Cortex of kidney (tissue), 1 donor: ENCODE data around the gene GK2.

Source experiments
- DNase-seq: peaks from one replicate; lab custom pipeline; 2025; lab: John Stamatoyannopoulos, UW

Gene GK2

DNA sequence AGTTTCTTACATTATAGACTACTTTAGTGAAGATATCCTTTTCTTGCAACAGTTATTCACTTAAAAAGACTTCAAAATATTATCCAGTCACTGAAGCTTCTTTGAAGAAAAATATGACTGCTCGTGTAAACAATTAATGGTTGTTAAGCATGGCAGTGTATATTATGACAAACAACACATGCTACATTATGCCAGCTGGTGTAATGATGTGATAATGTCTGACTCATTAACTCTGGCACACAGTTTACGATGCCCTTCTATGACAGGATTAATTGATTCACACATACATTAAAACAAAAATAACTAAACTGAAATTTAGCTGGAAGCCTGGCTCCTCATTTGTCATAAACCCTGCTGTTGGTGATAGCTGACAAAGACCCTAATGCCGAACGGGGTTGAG, 22.4 kb downstream of the GK2 start:
- DNase-seq: no peak

DNA sequence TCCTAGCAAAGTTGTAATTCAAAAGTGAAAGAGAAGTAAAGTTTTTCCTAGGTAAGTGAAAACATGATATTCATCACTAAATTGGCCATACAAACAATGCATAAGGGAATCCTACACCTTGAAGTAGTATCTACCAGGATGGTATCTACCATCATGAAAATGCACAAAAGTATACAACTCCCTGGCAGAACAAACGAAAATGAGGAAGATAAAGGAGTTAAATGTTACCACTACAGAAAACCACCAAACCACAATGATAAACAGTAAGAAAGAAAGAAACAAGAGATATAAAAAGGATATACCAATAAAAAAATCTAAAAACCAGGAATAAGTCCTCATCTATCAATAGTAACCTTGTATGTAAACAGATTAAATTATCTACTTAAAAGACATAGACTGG, 26.9 kb downstream of the GK2 start:
- DNase-seq: no peak

DNA sequence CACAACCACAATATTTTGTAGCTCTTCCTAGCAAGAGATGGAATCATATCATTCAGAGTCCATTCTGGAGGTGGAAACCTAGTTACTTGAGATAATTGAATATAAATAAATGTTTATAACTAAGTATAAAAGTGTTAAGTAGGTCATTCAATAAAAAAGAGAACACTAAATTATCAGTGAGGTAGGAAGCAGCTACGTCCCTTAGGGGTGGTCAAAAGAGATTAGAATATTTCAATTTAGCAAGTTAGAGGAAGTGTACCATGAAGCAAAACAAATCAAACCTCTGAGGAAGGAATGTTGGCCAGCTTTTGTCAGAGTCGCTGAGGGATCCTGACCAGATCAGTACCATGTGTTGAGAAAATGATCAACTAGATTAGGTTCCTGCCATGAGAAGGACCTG, 38.0 kb downstream of the GK2 start:
- DNase-seq: no peak

DNA sequence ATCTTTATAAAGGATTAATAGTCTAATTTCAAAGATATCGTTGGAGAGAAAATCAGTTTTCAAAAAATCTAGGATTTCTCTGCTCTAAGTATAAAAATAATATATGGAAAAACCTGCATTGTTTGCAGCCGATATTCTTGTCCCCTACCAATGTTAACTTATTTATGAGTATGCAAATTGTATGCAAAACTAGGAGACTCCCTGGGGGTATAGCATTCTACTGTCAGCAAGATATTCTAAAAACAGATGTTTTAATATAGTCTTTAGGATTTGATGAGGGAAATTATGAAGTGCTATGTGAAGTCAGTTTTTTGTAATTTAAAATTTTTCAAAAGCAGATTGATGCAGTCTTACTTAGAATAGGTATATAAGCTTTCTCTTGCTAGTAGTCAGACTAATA, 40.9 kb downstream of the GK2 start:
- no peak for DNase-seq

DNA sequence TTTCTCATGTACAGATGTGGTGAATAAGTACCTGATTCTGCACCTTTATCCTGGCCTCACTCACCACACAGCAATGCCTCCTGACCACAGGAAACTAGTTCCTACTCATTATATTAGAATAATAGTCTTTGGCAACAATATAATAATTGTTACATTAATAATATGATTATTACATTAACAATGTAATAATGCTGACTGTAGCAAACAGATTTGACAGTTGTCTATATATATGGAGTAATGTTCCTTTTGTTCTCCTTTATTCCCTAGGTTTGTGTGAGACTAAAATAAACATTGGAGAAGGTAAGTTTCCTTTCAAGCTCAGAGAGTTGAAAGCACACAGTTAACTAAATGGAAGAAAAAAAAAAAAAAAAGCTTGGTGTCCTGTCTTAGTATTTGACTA, 41.6 kb downstream of the GK2 start:
- DNase-seq: no peak

DNA sequence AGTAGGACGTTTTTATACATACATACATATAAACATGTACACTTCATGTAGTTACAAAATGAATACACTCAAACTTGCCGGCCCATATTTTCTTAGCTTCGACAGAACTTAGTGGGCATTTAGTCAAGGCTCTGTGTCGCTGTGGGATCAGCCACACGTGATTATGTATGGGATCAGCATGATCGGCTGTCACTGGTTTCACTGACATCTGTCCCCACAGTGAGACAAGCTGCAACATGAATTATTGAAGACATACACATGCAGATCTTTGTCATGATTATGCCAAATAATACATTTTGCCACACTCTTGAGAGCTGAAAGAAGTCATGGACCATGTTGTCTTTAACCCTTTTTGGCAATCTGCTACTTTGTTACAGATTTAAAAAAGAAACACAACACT, 44.0 kb downstream of the GK2 start:
- no peak for DNase-seq

DNA sequence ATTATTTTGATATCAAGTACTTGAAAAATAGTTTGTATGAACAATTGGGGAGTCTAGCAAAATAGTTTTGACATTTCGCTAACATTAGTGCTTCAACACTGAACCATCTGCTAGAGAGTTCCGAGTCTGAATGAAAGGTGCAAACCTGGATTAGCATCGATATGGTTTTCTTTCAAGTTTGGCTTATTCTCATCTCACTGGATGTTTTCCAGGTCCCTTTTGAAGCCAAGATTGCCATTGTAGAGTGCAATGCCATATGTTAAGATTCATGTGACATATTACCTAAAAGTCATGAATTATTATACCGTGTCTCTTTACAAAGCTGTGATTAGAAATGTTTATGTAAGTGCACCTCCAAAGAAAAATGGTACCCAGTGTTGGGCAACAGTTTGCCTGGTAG, 45.4 kb downstream of the GK2 start:
- DNase-seq: no peak

DNA sequence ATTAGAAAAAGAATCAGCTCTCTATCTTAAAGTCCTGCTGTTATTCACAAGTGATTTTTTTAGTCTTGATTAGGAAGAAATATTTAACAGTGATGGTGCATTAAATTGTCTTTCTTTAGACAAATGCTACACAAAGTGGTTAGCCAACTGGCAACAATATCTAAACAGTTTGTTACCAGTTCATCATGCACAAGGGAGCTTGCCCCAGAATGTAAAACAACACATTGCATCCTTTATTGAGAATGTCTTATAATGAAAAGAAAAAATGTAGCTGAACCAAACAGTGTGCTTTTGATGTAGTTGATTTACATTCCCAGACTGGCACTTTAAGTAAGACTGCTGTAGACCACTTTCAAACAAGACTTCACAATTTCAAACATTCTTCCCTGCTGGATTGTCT, 48.0 kb downstream of the GK2 start:
- no peak for DNase-seq

DNA sequence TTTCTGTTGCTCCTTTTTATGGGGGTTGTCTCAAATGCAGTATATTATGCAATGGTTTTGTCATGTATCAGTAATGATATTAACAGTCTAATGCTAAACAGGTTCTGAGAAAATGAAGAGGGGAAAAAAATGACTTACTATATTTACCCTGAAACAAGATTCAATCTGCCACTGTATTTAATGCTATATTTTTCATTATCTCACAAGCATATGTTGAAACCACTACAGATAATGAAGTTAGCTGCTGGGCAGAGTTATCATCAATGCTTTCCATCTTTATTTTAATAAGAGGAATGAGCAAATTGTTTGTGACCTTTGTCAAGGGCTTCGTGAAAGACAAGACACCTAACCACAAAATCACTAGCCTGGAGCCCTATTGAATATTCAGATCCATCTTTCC, 49.6 kb downstream of the GK2 start:
- no peak for DNase-seq

DNA sequence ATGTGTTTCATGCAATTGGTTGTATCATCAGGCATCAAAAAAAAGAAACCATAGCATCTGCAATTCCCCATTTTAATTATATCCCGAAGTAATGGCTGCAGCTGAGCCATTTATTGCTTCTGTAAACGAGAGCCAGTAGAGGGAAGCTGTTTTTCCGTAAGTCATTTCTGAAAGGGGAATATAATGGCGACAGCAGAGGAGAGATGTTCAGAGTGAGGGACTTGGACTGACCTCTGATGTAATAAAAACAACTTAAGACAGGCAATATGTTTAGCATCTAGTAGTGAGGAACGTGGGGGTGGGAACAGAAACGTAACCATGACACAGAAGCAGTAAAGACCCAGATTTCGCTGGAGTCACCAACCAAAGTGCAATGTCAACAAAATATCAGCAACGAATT, 50.7 kb downstream of the GK2 start:
- DNase-seq: no peak
